SJCRH30 (cell line): ENCODE data around the gene CD69. TPM values are rescaled to one million over a fixed set of nuclear protein-coding genes. Genes with fewer than 3 reads are reported as not detected.

ENCODE experiments used
- DNase-seq, 2 experiments: peaks; one replicate each; pipeline ENCODE4 v3.0.0-alpha.2; 2015 to 2020
- H3K27ac ChIP-seq: fragments of 250-450 bp; sonication (Bioruptor Pico); 2 replicates; pipeline ENCODE4 v1.5.1; 2020; ENCODE audit warnings: mild to moderate bottlenecking, moderate library complexity
- H3K27me3 ChIP-seq: fragments of 250-450 bp; sonication (Bioruptor Pico); 2 replicates; pipeline ENCODE4 v1.5.1; 2020; ENCODE audit warnings: mild to moderate bottlenecking, moderate library complexity
- H3K36me3 ChIP-seq: fragments of 250-450 bp; sonication (Bioruptor Pico); 2 replicates; pipeline ENCODE4 v1.5.1; 2020; ENCODE audit warnings: mild to moderate bottlenecking, moderate library complexity
- H3K4me1 ChIP-seq: fragments of 250-450 bp; sonication (Bioruptor Pico); 2 replicates; pipeline ENCODE4 v1.5.1; 2020; ENCODE audit warnings: mild to moderate bottlenecking, moderate library complexity
- H3K4me3 ChIP-seq: fragments of 250-450 bp; sonication (Bioruptor Pico); 2 replicates; pipeline ENCODE4 v1.5.1; 2020; ENCODE audit warnings: mild to moderate bottlenecking, moderate library complexity
- H3K9me3 ChIP-seq: fragments of 250-450 bp; sonication (Bioruptor Pico); replicated peaks from 2 replicates; pipeline ENCODE4 v1.5.1; 2020; ENCODE audit warnings: mild to moderate bottlenecking, moderate library complexity
- total RNA-seq: library from RNA; depleted of rRNA; stranded (reverse); fragments of >200 nt; shearing (Covaris generic); gene quantifications from 2 replicates; pipeline ENCODE4 v1.2.3, GENCODE V29; 2014

CD69 gene
- total RNA-seq, 1 experiment from 2014 or later = not detected

- Histone ChIP-seq H3K4me1 (no peaks in the 10 kb centered on the region), H3K27me3 (no peaks in the 10 kb centered on the region; the same call in 1 of the 2 replicates), H3K4me3 (no peak overlapping the region), H3K36me3 (no peaks in the 10 kb centered on the region), H3K9me3 (no peaks in the 10 kb centered on the region), H3K27ac (no peak overlapping the region)
- no peak for DNase-seq
Measured at GRCh38 chr12:9758119-9758518, 2.6 kb downstream of the CD69 start.

- no peaks in the 10 kb centered on the region for H3K4me1 ChIP-seq
- H3K27ac ChIP-seq = no peak overlapping the region
- no peaks in the 10 kb centered on the region for H3K36me3 ChIP-seq
Measured at GRCh38 chr12:9757433-9758025, 3.2 kb downstream of the CD69 start.

DNA sequence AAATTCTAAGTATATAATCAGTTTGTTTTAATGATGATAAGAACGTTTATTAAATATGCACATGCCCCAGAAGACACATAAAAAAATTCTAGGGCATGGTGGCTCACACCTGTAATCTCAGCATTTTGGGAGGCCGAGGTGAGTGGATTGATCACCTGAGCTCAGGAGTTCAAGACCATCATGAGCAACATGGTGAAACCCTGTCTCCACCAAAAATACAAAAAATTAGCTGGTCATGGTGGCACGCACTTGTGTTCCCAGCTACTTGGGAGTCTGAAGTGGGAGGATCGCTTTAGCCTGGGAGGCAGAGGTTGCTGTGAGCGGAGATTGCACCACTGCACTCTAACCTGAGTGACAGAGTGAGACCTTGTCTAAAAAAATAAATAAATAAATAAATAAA is 4.0 kb downstream of the CD69 start:
- DNase-seq = no peak
- Histone ChIP-seq H3K27me3 (no peaks in the 10 kb centered on the region; the same call in 1 of the 2 replicates), H3K4me1 (no peaks in the 10 kb centered on the region), H3K27ac (no peak overlapping the region), H3K4me3 (no peak overlapping the region), H3K36me3 (no peaks in the 10 kb centered on the region), H3K9me3 (no peaks in the 10 kb centered on the region)

More at GRCh38 chr12:9757433-9758025, 3.2 kb downstream of the CD69 start:
- no peak for DNase-seq
- Histone ChIP-seq H3K27me3 (no peaks in the 10 kb centered on the region; the same call in 1 of the 2 replicates), H3K9me3 (no peaks in the 10 kb centered on the region), H3K4me3 (no peak overlapping the region)

- no peaks in the 10 kb centered on the region; the same call in 1 of the 2 replicates for H3K27me3 ChIP-seq
- H3K4me1 ChIP-seq = no peaks in the 10 kb centered on the region
- no peak overlapping the region for H3K27ac ChIP-seq
- no peaks in the 10 kb centered on the region for H3K36me3 ChIP-seq
- H3K9me3 ChIP-seq = no peaks in the 10 kb centered on the region
- no peak overlapping the region for H3K4me3 ChIP-seq
- DNase-seq = no peak
Measured at GRCh38 chr12:9756170-9756569, 4.5 kb downstream of the CD69 start.

DNA sequence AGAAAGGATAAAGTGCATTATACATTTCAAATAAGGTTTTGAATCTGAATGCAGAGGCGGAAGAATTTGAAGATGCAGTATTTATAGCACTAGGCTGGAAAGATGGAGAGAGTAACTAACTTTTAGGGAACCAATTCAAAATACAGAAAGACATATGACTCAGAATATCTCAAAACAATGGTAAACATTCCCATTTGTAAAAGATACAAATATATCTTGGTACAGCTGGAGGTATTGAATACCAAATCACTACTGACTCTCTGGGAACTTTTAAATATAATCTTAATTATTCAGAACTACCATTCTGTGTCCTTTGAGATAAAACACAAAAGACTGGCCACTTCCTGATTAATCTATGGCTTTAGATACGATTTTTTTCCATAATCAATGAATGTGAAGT is 5.1 kb downstream of the CD69 start:
- Histone ChIP-seq H3K4me1 (no peaks in the 10 kb centered on the region), H3K27me3 (no peaks in the 10 kb centered on the region; the same call in 1 of the 2 replicates), H3K36me3 (no peaks in the 10 kb centered on the region), H3K9me3 (no peaks in the 10 kb centered on the region), H3K27ac (no peak overlapping the region), H3K4me3 (no peak overlapping the region)
- no peak for DNase-seq

DNA sequence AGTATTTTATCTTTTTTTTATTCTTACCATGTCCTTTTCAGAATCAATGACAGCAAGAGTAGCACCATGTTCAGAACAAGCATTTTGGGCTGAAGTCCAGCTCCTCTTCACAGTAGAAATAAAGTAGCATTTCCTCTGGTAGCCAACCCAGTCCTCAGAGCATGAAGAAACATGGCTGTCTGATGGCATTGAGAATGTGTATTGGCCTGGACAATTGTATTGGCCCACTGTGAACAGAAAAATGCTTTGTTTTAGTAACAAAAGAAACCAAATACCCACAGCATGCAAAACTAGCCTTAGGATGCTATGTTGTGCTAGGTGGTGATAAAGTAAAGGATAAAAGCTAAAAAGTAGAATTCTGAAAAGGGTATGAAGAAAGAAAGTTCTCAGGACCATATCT is 5.7 kb downstream of the CD69 start:
- no peak for DNase-seq
- no peaks in the 10 kb centered on the region; the same call in 1 of the 2 replicates for H3K27me3 ChIP-seq
- no peak overlapping the region for H3K27ac ChIP-seq
- no peaks in the 10 kb centered on the region for H3K36me3 ChIP-seq
- H3K4me3 ChIP-seq = no peak overlapping the region
- H3K9me3 ChIP-seq = no peaks in the 10 kb centered on the region
- no peaks in the 10 kb centered on the region for H3K4me1 ChIP-seq

DNA sequence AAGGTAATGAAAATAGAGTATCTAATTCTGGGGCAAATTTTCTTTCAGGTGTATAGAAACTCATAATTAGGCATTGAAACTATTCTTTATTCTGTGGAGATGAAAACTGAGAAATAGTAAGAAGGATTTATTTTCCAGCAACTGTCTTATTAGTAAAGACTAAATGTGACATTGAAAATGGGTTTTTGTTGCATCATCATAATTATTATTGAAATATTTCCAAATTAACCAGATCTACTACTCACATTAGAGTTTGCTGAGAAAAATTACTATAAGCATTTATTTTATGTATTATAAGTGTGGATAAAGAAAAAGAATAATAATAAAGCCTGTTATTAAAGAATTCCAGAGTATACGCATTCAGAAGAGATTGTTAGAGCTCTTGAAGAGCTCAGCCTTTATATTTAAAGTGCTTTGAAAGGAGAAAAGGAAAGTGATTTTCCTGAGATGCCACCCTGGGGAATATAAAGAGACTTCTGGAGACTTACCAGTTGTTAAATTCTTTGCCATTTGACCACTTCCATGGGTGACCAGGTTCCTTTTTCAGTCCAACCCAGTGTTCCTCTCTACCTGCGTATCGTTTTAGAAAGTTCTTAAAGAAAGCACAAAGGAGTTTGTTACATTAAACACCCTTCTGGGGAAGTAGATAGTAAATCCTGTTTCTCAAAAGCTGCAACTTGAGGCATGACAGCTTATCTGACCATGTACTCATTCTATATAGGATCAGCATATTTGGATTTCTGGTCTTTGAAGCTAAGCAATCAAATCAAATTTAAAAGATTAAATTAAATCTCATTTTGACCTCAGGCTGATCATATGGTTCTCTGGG is 6.4 kb downstream of the CD69 start:
- H3K27ac ChIP-seq = no peak overlapping the region
- H3K4me1 ChIP-seq = no peaks in the 10 kb centered on the region
- no peaks in the 10 kb centered on the region for H3K36me3 ChIP-seq
- no peak overlapping the region for H3K4me3 ChIP-seq
- H3K9me3 ChIP-seq = no peaks in the 10 kb centered on the region
- H3K27me3 ChIP-seq = no peaks in the 10 kb centered on the region; the same call in 1 of the 2 replicates
- no peak for DNase-seq

DNA sequence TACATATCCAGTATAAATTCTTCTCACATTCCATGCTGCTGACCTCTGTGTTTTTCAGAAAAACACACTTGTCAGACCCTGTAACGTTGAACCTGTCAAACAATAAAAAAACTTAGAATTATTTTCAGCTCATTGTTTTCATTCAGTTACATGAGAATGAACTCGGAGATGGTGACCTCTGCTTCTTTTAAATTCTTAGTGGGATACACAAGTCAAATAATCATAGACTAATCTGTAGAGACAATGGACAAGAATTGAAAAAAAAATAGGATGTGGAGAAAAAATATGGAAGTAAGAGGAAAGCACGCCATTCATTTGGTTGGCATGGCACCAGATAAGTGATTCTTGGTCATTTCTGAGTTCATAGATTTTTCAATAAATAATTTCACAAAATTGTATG is 7.2 kb downstream of the CD69 start:
- Histone ChIP-seq H3K4me3 (no peak overlapping the region), H3K4me1 (no peaks in the 10 kb centered on the region), H3K36me3 (no peaks in the 10 kb centered on the region), H3K27me3 (no peaks in the 10 kb centered on the region; the same call in 1 of the 2 replicates), H3K9me3 (no peaks in the 10 kb centered on the region), H3K27ac (no peak overlapping the region)
- no peak for DNase-seq

GRCh38 chr12:9753073-9753472 is 7.6 kb downstream of the CD69 start:
- Histone ChIP-seq H3K4me3 (no peak overlapping the region), H3K36me3 (no peaks in the 10 kb centered on the region), H3K9me3 (no peaks in the 10 kb centered on the region), H3K4me1 (no peaks in the 10 kb centered on the region), H3K27ac (no peak overlapping the region), H3K27me3 (no peaks in the 10 kb centered on the region; the same call in 1 of the 2 replicates)
- DNase-seq = no peak

- DNase-seq = no peak
- Histone ChIP-seq H3K9me3 (no peaks in the 10 kb centered on the region), H3K4me1 (no peaks in the 10 kb centered on the region), H3K4me3 (no peak overlapping the region), H3K27ac (no peak overlapping the region), H3K27me3 (no peaks in the 10 kb centered on the region; the same call in 1 of the 2 replicates), H3K36me3 (no peaks in the 10 kb centered on the region)
Measured at GRCh38 chr12:9752145-9752933, 8.4 kb downstream of the CD69 start.

DNA sequence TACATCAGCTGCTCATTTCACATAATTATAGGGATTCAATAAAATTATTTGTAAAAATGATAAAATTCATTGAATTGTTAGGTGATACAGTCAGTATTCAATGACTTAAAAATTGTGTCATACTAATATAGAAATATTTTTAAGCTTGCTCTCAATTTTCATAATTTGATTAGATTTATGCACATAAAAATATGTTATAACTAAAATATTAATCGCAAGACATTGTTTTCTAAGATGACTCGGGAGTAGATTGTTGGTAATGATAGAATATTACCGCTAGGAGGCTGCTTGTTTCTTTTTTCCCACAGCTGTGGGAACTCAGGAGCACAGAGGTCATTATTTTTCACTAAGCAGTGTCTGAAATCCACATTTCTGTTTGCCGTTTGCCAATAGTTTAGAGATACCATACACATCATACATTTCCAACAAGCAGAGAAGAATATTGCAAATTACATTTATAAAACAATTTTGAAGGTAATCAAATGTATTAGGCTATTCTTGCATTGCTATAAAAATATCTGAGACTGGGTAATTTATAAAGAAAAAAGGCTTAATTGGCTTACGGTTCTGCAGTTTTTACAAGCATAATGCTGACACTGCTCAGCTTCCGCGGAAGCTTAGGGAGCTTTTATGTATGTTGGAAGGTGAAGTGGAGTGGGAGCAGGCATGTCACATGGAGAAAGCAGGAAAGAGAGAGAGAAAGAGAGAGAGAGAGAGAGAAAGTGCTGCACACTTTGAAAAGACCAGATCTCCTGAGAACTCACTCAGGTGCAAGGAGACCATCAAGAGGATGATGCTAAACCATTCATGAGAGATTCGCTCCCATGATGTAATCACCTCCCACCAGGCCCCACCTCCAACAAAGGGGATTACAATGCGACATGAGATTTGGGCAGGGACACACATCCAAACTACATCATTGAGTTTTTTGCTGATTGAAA is 9.2 kb downstream of the CD69 start:
- H3K27me3 ChIP-seq = no peaks in the 10 kb centered on the region; the same call in 1 of the 2 replicates
- no peaks in the 10 kb centered on the region for H3K4me1 ChIP-seq
- H3K9me3 ChIP-seq = no peaks in the 10 kb centered on the region
- H3K27ac ChIP-seq = no peak overlapping the region
- H3K4me3 ChIP-seq = no peak overlapping the region
- no peaks in the 10 kb centered on the region for H3K36me3 ChIP-seq
- peak in 1 of 2 experiments; percentile 9 for DNase-seq

DNA sequence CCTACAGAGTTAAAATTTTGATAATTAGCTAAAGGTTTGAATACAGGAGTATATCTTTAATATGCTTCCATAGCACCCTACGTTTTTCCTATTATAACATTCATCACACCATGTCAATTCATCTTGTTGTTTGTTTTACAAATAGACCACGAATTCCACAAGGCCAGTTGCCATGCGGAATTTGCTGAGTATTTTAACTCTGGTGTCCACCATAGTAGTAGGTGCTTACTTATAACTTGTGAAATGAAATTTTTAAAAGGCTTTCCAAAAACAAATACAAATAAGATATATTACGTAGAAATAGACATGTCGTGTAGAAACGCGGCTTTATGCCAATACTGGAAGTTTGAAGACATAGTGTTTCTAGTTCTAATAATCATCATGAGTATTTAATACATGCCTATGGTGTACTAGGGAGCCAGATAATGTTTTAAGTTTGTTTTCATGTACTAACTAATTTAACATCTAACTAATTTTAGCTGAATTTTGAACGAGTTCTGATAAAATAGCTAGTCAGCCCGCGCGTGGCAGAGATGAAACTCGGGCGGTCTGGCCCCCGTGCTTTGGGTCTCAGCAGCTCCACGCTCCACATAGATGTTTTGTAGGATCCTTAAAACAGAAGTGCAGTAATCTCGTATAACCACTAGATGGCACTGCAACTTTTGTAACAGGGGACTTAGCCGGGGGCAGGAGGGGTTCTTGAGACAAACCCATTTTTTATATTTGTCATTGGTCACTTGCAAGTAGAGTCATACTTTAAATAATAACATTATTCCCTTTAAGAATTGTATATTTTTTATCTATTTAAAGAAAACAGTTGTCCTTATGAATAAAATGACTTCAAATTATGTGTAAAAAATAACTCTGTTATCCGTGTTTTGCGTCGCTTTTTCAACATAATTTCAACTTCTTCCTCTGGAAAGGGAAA is 10.2 kb downstream of the CD69 start:
- H3K27ac ChIP-seq = no peak overlapping the region
- H3K27me3 ChIP-seq = no peaks in the 10 kb centered on the region; the same call in 1 of the 2 replicates
- H3K36me3 ChIP-seq = no peaks in the 10 kb centered on the region
- peak; percentile 31 to 72 for DNase-seq
- H3K4me3 ChIP-seq = no peak overlapping the region
- H3K4me1 ChIP-seq = no peaks in the 10 kb centered on the region
- no peaks in the 10 kb centered on the region for H3K9me3 ChIP-seq

- no peaks in the 10 kb centered on the region for H3K36me3 ChIP-seq
Measured at GRCh38 chr12:9749640-9750039, 11.1 kb downstream of the CD69 start.

More at GRCh38 chr12:9749640-9750039, 11.1 kb downstream of the CD69 start:
- Histone ChIP-seq H3K4me3 (no peak overlapping the region), H3K9me3 (no peaks in the 10 kb centered on the region), H3K4me1 (no peaks in the 10 kb centered on the region), H3K27me3 (no peaks in the 10 kb centered on the region; the same call in 1 of the 2 replicates), H3K27ac (no peak overlapping the region)
- DNase-seq = no peak
